HL-60 (cell line): ENCODE data around the gene SLC5A8.

Source experiments
- DNase-seq, 2 experiments: peaks; one replicate each; pipeline ENCODE4 v3.0.0-alpha.2; 2010 to 2020; ENCODE audit warnings: low read depth in 1 of 2, low spot score in 1 of 2
- H3K27ac ChIP-seq: fragments of 250-450 bp; sonication (Bioruptor Pico); replicated peaks from 2 replicates; pipeline ENCODE4 v1.5.1; 2020; ENCODE audit warnings: mild to moderate bottlenecking, moderate library complexity
- H3K27me3 ChIP-seq: fragments of 250-450 bp; sonication (Bioruptor Pico); 2 replicates; pipeline ENCODE4 v1.5.1; 2021; ENCODE audit warnings: mild to moderate bottlenecking, moderate library complexity; ENCODE audit not compliant: insufficient read depth, poor library complexity, severe bottlenecking
- H3K4me3 ChIP-seq: replicated peaks from 2 replicates; pipeline ENCODE4 v1.5.1; 2011; ENCODE audit warnings: mild to moderate bottlenecking, control low read depth, low read length; ENCODE audit not compliant: insufficient read depth
- CTCF ChIP-seq: IDR thresholded peaks from one replicate; pipeline ENCODE4 v1.5.1; 2011; ENCODE audit warnings: low read length, control low read depth, inconsistent platforms; ENCODE audit not compliant: insufficient read depth
- GABPA ChIP-seq: IDR thresholded peaks from 2 replicates; pipeline ENCODE4 v1.6.1; 2012; ENCODE audit warnings: low read depth
- POLR2AphosphoS5 ChIP-seq: IDR thresholded peaks from 2 replicates; pipeline ENCODE4 v1.6.1; 2012; ENCODE audit warnings: low read depth
- REST ChIP-seq: IDR thresholded peaks from 2 replicates; pipeline ENCODE4 v1.6.1; 2012; ENCODE audit warnings: low read depth; ENCODE audit not compliant: insufficient replicate concordance
- SPI1 ChIP-seq: IDR thresholded peaks from 2 replicates; pipeline ENCODE4 v1.6.1; 2012; ENCODE audit warnings: low read depth, mild to moderate bottlenecking, borderline replicate concordance

SLC5A8 gene

GRCh38 chr12:101111441-101111840 lies 98.6 kb downstream of the SLC5A8 start:
- no peak overlapping the region for H3K4me3 ChIP-seq
- H3K27me3 ChIP-seq: no peaks in the 10 kb centered on the region
- TF ChIP-seq POLR2AphosphoS5 (no peak), REST (no peak), CTCF (no peak), SPI1 (no peak)
- no peak overlapping the region for H3K27ac ChIP-seq
- no peak for DNase-seq

GRCh38 chr12:101110866-101111265 lies 99.2 kb downstream of the SLC5A8 start:
- TF ChIP-seq POLR2AphosphoS5 (no peak), REST (no peak), SPI1 (no peak), GABPA (no peak), CTCF (no peak)
- Histone ChIP-seq H3K27ac (no peak overlapping the region), H3K27me3 (no peaks in the 10 kb centered on the region), H3K4me3 (no peak overlapping the region)
- no peak for DNase-seq

GRCh38 chr12:101108130-101108529 lies 101.9 kb downstream of the SLC5A8 start:
- Histone ChIP-seq H3K27ac (no peak overlapping the region), H3K27me3 (no peaks in the 10 kb centered on the region), H3K4me3 (no peak overlapping the region)
- DNase-seq: no peak
- TF ChIP-seq CTCF: no peak
- TF ChIP-seq GABPA: no peak
- TF ChIP-seq REST: no peak
- TF ChIP-seq SPI1: no peak
- TF ChIP-seq POLR2AphosphoS5: no peak
